ENCODE results near the gene TADA2B.
"Not testable (repeated sequence)": the region's sequence is repeated elsewhere in the genome, so short reads cannot be mapped to it uniquely, and the experiment has no call there.

TADA2B gene

DNA sequence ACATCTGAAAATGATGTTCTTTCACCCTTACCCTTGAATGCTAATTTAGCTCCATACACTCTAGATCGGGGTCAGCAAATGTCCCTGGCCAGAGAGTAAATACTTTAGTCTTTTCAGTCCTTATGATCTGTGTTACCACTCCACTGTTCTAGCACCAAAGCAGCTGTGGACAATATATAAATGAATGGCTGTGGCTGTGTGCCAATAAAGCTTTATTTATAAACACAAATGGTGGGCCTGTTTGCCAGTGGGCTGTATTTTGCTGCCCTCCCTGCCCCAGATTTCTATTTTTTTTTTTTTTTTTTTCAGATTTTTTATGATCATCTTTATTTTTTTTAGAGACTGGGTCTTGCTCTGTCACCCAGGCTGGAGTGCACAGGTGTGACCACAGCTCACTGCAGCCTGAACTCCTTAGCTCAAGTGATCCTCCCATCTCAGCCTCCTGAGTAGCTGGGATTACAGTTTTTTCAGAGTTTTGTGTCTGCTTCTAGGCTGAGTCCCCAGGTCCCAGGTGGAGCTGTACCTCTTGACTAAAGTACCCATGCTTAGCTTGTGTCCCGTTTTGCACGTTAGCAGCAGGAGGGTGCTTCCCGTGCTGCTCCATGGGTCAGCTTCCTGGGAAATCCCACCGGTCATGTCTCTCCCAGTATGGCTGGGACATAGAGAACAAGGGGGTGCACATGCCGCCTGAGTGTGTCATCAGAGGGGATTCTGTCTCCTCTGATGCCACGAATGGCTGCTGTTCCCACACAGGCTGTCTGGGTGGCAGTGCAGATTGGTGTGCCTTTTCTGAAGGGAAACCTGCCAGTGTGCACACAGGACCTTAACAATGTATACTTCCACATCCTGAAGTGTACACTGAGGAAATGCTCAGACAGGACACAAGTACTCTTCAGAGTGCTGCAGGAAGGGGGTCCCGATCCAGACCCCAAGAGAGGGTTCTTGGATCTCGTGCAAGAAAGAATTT lies 40.7 kb downstream of the TADA2B start:
- no peak for DNase-seq (ENCODE audit: low read depth)

DNA sequence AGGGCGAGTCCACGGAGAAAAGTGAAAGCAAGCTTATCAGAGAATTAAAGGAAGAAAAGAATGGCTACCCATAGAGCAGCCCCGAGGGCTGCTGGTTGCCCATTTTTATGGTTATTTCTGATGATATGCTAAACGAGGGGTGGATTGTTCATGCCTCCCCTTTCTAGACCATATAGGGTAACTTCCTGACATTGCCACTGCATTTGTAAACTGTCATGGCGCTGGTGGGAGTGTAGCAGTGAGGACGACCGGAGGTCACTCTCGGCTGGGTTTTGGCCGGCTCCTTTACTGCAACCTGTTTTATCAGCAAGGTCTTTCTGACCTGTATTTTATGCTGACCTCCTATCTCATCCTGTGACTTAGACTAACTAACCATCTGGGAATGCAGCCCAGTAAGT lies 41.4 kb downstream of the TADA2B start:
- not testable (repeated sequence) for DNase-seq (ENCODE audit: low read depth)

DNA sequence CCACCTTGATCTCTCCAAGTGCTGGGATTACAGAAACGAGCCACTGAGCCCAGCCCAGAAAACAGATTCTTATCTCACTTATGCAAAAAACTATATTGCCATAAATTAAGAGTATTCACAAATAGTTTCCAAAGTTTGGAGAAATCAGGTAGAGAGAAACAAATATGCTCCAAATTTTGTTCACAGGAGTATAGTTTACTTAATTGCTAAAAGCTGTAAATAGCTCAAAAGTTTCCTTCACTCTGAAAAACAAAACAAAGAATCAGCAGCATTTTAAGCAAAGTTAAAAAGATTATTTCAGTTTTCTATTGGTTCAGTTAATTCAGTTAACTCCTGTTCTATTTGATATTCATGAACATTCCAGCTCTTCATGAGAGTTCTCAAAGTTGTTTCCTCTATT lies 43.2 kb downstream of the TADA2B start:
- no peak for DNase-seq (ENCODE audit: low read depth)

DNA sequence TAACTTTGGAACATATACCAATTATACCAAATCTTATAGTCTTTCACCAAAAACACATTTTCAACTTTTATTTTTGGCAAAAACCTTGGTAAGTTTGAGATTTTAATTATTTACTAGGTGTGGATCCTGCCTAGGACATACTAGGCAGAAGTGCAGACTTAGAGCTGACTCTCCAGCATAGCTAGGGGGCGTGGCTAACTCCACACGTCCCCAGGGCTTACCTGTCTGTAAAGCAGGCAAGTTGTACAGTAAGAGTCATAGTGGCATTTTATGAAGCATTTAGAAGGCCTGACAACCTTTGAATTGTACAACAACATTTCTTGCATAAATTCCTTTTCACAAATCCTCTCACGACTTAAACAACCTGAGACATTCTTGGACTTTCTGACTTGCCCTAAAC lies 43.9 kb downstream of the TADA2B start:
- DNase-seq (ENCODE audit: low read depth) = no peak

DNA sequence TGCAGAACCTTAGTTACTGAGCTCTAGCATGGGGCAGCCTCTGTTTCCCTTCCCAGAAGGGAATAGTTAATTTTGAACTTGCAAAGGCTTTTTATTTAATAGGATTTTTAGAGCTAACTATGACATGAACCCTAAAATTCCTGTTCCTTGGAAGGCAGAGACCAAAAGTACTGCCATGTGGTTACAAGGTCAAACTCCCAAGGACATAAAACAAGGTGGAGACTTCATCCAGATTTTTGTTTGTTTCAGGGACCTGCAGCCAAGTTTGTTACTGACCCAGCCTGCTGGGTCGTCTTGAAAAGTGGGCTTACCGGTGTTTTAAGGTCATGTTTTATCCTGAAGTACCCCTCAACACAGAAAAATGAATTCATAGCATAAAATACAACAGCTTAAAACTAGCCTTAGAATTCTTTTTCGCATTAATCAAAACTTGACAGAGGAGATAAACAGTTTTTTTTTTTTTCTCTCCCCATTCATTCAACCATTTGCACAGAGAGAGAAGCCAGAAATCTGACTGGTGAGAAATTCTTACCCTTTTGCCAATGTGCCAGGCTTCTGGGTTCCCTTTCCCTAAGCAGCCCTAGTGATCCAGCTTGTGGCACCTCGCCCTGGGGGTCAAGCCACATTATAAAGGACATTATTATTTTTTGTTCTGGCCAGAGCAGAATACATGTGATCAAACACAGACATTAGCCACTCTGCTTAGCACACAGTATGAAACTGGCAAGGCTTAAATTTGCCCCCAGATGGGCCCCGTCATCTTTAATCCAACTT lies 46.2 kb downstream of the TADA2B start:
- DNase-seq (ENCODE audit: low read depth) = no peak

DNA sequence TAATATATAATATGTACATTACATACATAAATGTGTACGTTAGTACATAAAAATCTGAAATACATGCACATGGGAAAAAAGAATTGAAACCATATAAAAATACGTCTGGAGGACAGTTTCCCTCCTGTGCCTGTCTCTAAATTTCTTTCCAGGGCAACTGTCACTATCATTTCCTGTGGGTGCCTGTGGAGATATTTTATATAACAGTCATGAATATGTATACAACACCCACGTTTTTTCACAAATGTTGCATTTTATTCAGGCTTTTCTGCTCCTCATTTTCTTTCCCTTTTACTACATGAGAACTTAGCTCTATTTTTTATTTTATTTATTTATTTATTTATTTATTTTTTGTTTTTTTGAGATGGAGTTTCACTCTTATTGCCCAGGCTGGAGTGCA lies 48.9 kb downstream of the TADA2B start:
- DNase-seq (ENCODE audit: low read depth) = no peak

DNA sequence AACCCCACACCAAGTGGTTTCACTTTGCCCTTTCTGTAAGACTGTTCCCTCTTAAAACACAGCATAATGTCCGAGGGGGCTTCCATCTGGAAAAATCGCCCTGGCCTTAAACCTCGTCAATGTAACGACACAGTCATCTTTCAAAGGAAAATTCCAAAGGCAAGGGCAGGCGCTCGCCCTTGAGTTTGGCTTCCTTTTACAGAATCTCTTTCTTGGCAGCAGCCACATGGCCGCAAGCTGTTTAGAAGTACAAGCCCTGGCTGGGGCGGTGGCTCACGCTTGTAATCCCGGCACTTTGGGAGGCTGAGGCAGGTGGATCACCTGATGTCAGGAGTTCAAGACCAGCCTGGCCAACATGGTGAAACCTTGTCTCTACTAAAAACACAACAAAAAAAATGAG lies 51.7 kb downstream of the TADA2B start:
- DNase-seq (ENCODE audit: low read depth) = no peak

DNA sequence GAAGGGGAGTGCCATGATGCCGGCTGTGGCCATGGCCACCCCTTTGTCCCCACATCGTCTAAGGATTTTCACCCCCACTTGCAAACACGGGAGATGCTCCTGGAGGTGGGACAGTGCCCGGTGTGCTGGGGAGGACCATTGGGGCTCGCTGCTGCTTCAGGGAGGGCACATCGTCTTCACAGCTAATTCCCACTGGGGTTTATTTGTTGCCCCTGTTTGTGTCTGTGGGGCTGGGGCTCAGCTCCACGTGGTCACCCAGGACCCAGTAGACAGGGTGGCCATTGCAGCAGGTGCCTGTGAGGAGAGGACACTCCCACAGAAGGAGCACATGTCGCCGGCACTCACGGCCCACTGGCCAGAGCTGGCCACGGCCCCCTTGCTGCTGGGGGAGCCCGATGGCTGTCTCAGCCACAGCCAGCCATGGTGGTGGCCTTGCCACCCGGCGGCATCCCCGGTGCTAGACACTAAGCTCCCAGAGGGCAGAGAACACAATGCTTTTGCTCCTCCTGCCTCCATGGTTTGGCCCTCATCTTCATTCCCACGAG lies 52.5 kb downstream of the TADA2B start:
- no peak for DNase-seq (ENCODE audit: low read depth)

DNA sequence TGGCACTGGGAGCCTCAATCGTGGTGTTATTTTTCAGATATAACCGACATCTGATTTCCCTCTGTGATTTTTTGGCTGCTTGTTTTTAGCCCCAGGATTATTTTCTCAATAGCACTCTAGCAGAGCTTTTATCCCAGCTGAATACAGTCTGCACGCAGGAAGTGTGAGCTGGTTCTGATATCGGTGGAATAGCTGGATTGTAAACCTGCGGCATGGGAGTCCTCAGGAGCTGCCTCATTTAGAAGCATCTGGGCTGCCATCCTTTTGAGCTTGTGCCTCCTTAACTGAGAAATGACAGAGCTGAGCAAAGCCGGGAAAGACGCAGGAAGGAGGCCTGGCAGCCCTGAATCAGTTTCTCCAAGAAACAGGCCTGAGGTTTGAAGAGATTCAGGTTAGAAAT lies 53.1 kb downstream of the TADA2B start:
- DNase-seq (ENCODE audit: low read depth) = no peak

DNA sequence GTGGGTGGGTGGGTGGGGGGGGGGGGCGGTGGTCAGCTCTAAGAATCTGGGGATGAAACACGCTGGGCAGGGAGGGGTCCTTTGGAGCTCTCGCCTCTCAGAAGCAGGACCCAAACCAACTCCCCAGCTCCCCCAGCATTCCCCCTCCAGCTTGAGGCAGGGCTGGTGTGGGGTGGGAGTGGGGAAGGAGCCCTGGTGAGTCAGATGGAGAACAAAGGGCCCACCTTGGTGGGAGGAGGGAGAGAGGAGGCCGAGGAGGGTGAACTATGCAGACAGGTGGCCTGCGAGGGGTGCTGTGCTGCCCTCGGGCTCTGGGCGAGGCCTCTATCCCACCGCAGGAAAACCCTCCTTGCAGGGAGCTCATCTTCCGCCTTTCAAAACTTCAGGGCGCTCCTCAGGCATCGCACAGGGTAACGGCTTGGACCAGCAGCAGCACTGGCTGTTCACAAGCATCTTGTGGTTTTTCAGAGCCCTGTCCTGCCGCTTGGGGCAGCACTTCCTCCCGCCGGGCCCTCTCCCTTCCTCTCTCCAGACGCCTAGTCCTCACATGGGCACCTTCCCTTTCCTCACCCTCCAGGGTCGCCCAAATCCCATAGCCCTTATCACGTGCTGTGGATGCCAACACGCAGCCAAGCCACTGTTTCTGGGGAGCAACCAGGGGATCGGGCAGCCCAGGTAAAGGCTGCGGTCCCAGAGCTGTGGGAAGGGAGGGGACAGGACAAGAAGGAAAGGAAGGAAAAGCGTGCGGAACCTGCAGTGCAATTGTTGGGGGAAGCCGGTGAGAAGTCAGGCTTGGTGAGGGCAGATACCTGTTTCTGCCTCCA lies 58.7 kb downstream of the TADA2B start:
- DNase-seq (ENCODE audit: low read depth) = peak; percentile 41

DNA sequence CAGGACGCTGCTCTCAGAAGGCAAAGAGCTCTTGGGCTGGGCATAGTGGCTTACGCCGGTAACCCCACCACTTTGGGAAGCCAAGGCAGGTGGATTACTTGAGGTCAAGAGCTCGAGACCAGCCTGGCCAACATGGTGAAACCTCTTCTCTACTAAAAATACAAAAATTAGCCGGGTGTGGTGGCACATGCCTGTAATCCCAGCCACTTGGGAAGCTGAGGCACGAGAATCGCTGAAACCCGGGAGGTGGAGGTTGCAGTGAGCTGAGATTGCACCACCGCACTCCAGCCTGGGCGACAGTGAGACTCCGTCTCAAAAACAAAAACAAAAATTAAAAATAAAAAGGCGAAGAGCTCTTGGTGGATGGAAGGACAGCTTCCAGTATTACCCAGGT lies 59.3 kb downstream of the TADA2B start:
- peak; percentile 0 for DNase-seq (ENCODE audit: low read depth)

DNA sequence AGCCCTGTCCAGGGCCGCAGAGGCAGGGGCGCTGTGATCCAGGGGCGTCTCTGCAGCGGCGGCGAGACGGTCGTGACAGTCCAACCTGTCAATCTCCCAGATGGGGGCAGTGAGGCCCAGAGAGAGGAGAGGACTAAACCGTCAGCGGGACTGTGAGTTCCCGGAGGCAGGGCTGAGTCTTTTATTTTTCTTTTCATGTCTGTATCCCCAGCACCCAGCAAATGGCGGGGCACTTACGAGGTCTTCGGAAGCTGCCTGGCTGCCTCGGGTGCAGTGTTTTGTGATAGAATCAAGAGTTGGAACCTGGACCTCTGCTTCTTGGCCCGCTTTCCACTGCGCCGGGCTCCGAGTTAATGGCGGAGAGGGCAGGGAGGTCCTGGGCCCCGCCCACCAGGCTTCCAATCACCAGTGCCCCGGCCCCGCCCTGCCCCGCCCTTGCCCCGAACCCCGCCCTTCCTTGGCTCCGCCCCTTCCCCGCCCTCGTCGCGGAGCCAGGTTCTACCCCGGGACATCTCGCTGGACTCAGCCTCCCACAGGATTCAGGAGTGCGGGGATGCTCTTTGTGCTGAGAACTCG lies 59.9 kb downstream of the TADA2B start:
- DNase-seq (ENCODE audit: low read depth) = peak; percentile 83

DNA sequence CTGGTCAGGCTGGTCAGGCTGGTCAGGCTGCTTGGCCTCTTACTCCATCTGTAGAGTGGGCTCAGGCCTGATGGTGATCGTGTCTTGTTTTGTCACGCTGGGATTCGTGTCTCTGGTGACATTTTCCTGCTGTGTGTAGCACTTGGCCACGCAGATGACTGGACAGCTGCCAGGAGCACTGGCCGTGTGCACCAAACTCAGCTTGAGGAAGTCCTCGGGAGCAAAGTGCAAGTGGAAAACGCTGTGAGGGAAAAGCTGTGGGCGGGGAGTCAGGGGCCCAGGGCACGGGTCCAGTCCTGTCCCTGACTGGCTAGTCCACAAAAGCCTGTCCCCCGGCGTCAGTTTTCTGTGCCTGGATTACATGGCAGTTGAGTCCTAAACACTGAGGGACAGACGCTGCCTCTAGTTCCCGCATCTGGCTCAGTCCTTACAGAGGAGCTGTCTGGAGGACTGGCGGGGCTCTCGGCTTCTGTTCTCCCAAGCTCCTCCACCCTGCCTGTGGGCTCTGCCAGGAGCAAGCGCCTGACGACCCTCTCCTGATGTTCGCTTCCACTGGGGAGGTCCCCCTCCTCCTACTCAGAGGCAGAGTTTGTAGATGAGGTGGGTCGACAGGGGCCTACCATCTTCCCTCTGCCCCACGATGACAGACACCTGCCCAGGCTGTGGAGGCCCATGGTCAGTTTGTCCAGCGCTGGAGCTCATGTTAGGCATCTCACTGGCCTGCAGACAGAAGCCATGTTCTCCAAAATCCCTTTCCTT lies 60.6 kb downstream of the TADA2B start:
- no peak for DNase-seq (ENCODE audit: low read depth)

DNA sequence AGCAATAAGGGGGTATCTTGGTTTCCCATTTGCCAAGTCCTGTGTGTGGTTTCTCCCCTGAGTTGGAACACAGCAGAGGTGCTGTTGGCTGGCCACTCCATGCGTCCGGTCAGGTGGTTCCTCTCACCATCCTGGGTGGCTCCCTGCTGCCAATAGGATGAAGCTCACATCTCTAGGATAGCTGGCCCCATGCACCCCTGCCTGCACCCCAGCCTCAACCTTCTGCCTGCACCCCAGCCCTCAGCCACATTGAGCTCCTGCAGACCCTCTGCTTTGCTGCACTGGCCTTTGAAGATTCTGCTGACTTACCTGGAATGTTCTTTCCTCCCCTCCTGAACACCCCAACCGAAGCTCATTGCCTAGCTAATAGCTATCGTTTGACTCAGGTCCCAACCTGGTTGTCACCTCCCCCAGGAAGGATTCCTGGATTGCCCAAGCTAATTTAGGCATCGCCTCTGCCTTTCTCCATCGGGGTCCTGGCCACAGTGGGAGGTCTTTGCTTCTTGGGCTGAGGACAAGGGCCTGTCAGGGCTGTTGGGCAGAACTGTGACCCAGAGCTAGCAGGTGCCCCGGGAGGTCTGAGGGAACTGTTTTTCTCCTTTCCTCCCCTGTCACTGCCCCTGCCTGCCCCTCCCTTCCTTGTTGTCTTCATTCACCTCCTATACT lies 61.3 kb downstream of the TADA2B start:
- DNase-seq (ENCODE audit: low read depth) = no peak

DNA sequence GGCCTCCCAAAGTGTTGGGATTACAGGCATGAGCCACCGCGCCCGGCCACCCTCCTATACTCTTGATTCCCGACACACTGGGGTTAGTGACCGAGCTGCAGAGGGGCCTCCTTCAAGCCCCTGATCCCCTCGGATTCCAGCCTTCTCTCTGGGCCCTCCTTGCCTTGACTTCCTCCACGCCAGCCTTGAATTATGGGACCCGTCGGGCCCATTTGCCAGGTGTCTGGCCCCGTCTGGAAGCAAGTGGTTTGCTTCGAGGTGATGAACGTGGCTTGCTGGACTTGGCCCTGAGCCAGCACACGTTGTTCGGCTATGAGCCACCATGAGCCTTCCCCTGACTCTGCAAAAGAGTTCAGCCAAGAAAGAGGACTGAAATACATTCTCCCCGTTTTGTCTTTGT lies 62.1 kb downstream of the TADA2B start:
- no peak for DNase-seq (ENCODE audit: low read depth)

DNA sequence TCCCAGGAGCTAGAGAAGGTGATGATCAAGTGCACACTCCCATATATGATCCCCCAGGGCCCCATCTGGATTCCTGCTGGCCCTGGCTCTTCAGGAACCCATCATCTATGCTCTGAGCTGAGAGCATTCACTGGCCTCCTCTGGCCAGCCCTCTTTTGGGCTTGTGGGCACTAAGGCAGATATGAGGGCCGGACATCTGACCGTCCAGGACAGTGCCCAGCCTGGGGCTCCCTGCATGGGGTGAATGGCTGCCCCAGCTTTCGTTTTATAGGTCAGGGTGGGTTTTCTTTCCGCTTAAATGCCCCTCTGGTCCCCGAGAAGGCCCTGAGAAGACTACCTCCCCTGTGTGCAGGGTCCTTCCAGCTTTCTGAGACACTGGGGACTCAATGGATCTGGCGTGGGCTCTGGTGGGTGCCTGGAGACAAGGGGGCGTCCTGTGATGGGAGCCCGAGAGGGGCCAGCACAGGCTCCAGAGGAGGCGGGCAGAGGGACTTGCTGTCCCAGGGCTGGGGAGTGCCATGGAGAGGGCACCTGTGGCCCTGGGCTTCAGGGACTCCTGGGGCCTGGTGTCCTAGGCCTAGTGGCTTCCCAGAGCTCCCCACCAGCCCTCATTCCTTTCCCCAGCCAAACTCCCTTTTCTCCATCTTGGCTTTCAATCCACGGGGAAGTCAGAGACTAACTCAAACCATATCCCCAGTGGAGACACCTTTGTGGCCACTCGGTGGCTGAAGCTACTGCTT lies 64.2 kb downstream of the TADA2B start:
- no peak for DNase-seq (ENCODE audit: low read depth)
